ENCODE measurements around the gene OASL. TPM values are rescaled to one million over a fixed set of nuclear protein-coding genes. Genes with fewer than 3 reads are reported as not detected.

OASL gene
- total and polyA plus RNA-seq, 12 donors, result 0.06 to 1.9 (median 0.56) TPM; not detected in 1

GRCh38 chr12:120992989-120993388 lies 46.1 kb downstream of the OASL start:
- intact Hi-C loops (cut with DNase I), result no loop called here
- H3K9me3 ChIP-seq (replicated peaks in 1 of 3), result no peaks in the 10 kb centered on the region
- TF ChIP-seq, protein P1, sequence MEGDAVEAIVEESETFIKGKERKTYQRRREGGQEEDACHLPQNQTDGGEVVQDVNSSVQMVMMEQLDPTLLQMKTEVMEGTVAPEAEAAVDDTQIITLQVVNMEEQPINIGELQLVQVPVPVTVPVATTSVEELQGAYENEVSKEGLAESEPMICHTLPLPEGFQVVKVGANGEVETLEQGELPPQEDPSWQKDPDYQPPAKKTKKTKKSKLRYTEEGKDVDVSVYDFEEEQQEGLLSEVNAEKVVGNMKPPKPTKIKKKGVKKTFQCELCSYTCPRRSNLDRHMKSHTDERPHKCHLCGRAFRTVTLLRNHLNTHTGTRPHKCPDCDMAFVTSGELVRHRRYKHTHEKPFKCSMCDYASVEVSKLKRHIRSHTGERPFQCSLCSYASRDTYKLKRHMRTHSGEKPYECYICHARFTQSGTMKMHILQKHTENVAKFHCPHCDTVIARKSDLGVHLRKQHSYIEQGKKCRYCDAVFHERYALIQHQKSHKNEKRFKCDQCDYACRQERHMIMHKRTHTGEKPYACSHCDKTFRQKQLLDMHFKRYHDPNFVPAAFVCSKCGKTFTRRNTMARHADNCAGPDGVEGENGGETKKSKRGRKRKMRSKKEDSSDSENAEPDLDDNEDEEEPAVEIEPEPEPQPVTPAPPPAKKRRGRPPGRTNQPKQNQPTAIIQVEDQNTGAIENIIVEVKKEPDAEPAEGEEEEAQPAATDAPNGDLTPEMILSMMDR (IDR thresholded peaks at IDR 0.05), result no peak

DNA sequence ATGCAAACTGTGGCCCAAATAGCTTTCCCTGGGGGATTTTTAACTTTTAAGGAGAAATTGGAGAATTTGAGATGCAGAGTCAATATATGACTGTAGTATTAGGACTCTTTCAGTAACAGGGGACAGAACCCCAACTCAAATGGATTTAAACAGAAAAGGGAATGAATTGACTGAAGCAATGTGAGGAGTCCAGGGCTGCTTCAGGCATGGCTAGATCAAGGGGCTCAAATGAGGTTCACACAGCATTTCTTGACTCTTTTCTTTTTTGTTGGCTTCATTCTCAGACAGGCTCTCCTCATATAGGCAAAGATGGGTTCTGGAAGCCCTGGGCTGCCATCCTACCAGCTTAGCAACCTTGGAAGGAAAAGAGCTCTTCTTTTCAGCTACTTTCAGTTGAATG lies 47.1 kb downstream of the OASL start:
- no peaks in the 10 kb centered on the region for H3K4me1 ChIP-seq (replicated peaks in 1 of 2)
- no peaks in the 10 kb centered on the region for H3K9me3 ChIP-seq (replicated peaks in 1 of 3)
- TF ChIP-seq, protein P1 (IDR thresholded peaks at IDR 0.05), result no peak
- no peak for TF ChIP-seq POLR2A (IDR thresholded peaks at IDR 0.05)
- no peak overlapping the region for H3K4me3 ChIP-seq
- no peak for DNase-seq
- no peak overlapping the region for H3K27ac ChIP-seq
- no peaks in the 10 kb centered on the region for H3K36me3 ChIP-seq (replicated peaks in 1 of 2)
- no peaks in the 10 kb centered on the region for H3K27me3 ChIP-seq
- intact Hi-C loops (cut with DNase I), result no loop called here

More at GRCh38 chr12:120992989-120993388, 46.1 kb downstream of the OASL start:
- WGBS, 4 donors, result 84 to 95% (median 93%) methylated on average over 1 of the region's 1 CpG
- H3K27me3 ChIP-seq, result no peaks in the 10 kb centered on the region
- no peak for DNase-seq
- no peak overlapping the region for H3K4me3 ChIP-seq
- no peak overlapping the region for H3K27ac ChIP-seq
- no peaks in the 10 kb centered on the region for H3K4me1 ChIP-seq (replicated peaks in 1 of 2)
- H3K36me3 ChIP-seq (replicated peaks in 1 of 2), result no peaks in the 10 kb centered on the region

- Histone ChIP-seq H3K4me1 (replicated peaks in 1 of 2) (no peaks in the 10 kb centered on the region), H3K27me3 (no peaks in the 10 kb centered on the region), H3K36me3 (replicated peaks in 1 of 2) (no peaks in the 10 kb centered on the region), H3K9me3 (replicated peaks in 1 of 3) (no peaks in the 10 kb centered on the region), H3K4me3 (no peak overlapping the region), H3K27ac (no peak overlapping the region)
- TF ChIP-seq POLR2A (IDR thresholded peaks at IDR 0.05), result no peak
- TF ChIP-seq, protein P1 (IDR thresholded peaks at IDR 0.05), result no peak
- DNase-seq, result no peak
- intact Hi-C loops (cut with DNase I), result no loop called here
- 54 to 70% (median 60%) methylated on average over 2 of the region's 2 CpGs for WGBS, 4 donors
Measured at GRCh38 chr12:120990487-120991055, 48.5 kb downstream of the OASL start.

DNA sequence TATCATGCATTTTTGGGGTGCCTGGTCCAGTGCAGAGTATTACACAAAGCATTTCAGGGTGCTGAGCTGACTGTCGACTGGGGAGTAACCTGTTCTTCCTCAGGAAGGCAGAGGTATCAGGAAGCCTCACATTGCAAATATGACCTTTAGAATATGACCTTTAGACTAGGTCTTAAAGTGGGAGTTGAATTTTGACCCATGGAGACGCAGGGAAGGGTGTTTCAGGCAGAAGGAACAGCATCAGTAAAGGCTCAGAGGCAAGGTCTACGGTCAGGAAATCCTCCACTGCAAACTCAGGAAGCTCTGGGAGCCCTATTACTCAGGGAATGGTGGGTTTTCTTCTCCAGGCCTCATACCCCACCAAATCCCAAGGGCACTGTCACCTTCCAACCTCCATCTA lies 49.4 kb downstream of the OASL start:
- Histone ChIP-seq H3K27me3 (no peaks in the 10 kb centered on the region), H3K27ac (no peak overlapping the region), H3K4me3 (no peak overlapping the region), H3K4me1 (replicated peaks in 1 of 2) (no peaks in the 10 kb centered on the region), H3K36me3 (replicated peaks in 1 of 2) (no peaks in the 10 kb centered on the region), H3K9me3 (replicated peaks in 1 of 3) (no peaks in the 10 kb centered on the region)
- DNase-seq, result no peak
- WGBS, 4 donors, result 82 to 88% (median 87%) methylated on average over 3 of the region's 3 CpGs
- TF ChIP-seq POLR2A (IDR thresholded peaks at IDR 0.05), result no peak
- TF ChIP-seq, protein P1 (IDR thresholded peaks at IDR 0.05), result no peak
- intact Hi-C loops (cut with DNase I), result no loop called here
